SU-DHL-6 (cell line): ENCODE data around the gene RFWD3.

ENCODE experiments used
- EZH2phosphoT487 ChIP-seq: fragments of 200-600 bp; sonication (generic), shearing (Covaris generic); conservative IDR thresholded peaks from 2 replicates; pipeline ENCODE4 v1.6.1; 2018; ENCODE audit warnings: mild to moderate bottlenecking, antibody characterized with exemption, low read length, moderate library complexity, mixed read lengths
- TF ChIP-seq, protein P1 (sequence below): fragments of 200-600 bp; sonication (generic); IDR thresholded peaks from one replicate; pipeline ENCODE4 v1.5.1; 2017; ENCODE audit warnings: antibody characterized with exemption, mild to moderate bottlenecking, low read length, moderate library complexity; ENCODE audit not compliant: insufficient read depth, poor library complexity, severe bottlenecking

- TF ChIP-seq, protein P1, sequence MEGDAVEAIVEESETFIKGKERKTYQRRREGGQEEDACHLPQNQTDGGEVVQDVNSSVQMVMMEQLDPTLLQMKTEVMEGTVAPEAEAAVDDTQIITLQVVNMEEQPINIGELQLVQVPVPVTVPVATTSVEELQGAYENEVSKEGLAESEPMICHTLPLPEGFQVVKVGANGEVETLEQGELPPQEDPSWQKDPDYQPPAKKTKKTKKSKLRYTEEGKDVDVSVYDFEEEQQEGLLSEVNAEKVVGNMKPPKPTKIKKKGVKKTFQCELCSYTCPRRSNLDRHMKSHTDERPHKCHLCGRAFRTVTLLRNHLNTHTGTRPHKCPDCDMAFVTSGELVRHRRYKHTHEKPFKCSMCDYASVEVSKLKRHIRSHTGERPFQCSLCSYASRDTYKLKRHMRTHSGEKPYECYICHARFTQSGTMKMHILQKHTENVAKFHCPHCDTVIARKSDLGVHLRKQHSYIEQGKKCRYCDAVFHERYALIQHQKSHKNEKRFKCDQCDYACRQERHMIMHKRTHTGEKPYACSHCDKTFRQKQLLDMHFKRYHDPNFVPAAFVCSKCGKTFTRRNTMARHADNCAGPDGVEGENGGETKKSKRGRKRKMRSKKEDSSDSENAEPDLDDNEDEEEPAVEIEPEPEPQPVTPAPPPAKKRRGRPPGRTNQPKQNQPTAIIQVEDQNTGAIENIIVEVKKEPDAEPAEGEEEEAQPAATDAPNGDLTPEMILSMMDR, result no peak
- TF ChIP-seq EZH2phosphoT487, result no peak
Measured at GRCh38 chr16:74673876-74674275, 7.2 kb upstream of the RFWD3 start.
